ENCODE data around the gene TMEFF2. TPM values are rescaled to one million over a fixed set of nuclear protein-coding genes. Genes with fewer than 3 reads are reported as not detected.
"Not testable (repeated sequence)": the region's sequence is repeated elsewhere in the genome, so short reads cannot be mapped to it uniquely, and the experiment has no call there.

Gene TMEFF2
- total RNA-seq, 2 experiments from 2014 or later = not detected

GRCh38 chr2:192117705-192118104 is 77.0 kb downstream of the TMEFF2 start:
- CTCF ChIA-PET (ENCODE audit: unreplicated experiment) = no interaction called here
- BruUV-seq (replicated peaks) = no TSS peak
- TF ChIP-seq CTCF (conservative IDR thresholded peaks at IDR 0.05; ENCODE audit: low read length) = no peak
- no peak for TF ChIP-seq EZH2phosphoT487 (IDR thresholded peaks at IDR 0.05; ENCODE audit: borderline replicate concordance, low read depth, low read length)
- H3K4me3 ChIP-seq (ENCODE audit: low read depth, low read length, poor library complexity, severe bottlenecking) = no peak overlapping the region
- no peak for DNase-seq (ENCODE audit: low spot score)
- H3K4me2 ChIP-seq (ENCODE audit: low read length) = no peak overlapping the region
- H3K79me2 ChIP-seq (ENCODE audit: insufficient read depth, low read depth, low read length) = no peaks in the 10 kb centered on the region
- no peak overlapping the region for H2AFZ ChIP-seq (ENCODE audit: low read length)
- POLR2A ChIA-PET = interaction anchor here (0.8 to 1.4 kb wide), 2 partner anchors 10 to 569 kb away, joined by 3 read pairs; no protein-coding TSS in a partner anchor
- H3K27ac ChIP-seq (ENCODE audit: low read depth, low read length, poor library complexity, severe bottlenecking) = no peak overlapping the region
- no peaks in the 10 kb centered on the region for H4K20me1 ChIP-seq (ENCODE audit: insufficient read depth, low read length)
- H3K36me3 ChIP-seq (ENCODE audit: insufficient read depth, low read length) = no peaks in the 10 kb centered on the region
- no peaks in the 10 kb centered on the region for H3K9me2 ChIP-seq (ENCODE audit: insufficient read depth, low read length)
- no peaks in the 10 kb centered on the region for H3K9me3 ChIP-seq (ENCODE audit: low read length)
- intact Hi-C loops (cut with micrococcal nuclease; ENCODE audit: unreplicated experiment) = no loop called here
- H3K4me1 ChIP-seq (ENCODE audit: insufficient read depth, low read length, poor library complexity, severe bottlenecking) = no peaks in the 10 kb centered on the region

GRCh38 chr2:192111536-192111935 is 83.2 kb downstream of the TMEFF2 start:
- H3K4me3 ChIP-seq (ENCODE audit: low read depth, low read length, poor library complexity, severe bottlenecking); H3K36me3 ChIP-seq (ENCODE audit: insufficient read depth, low read length); H3K4me2 ChIP-seq (ENCODE audit: low read length); POLR2A ChIA-PET; H3K9me3 ChIP-seq (ENCODE audit: low read length); H4K20me1 ChIP-seq (ENCODE audit: insufficient read depth, low read length); H2AFZ ChIP-seq (ENCODE audit: low read length); BruUV-seq (replicated peaks); H3K4me1 ChIP-seq (ENCODE audit: insufficient read depth, low read length, poor library complexity, severe bottlenecking); intact Hi-C loops (cut with micrococcal nuclease; ENCODE audit: unreplicated experiment); H3K27ac ChIP-seq (ENCODE audit: low read depth, low read length, poor library complexity, severe bottlenecking); H3K79me2 ChIP-seq (ENCODE audit: insufficient read depth, low read depth, low read length); DNase-seq (ENCODE audit: low spot score); H3K9me2 ChIP-seq (ENCODE audit: insufficient read depth, low read length); CTCF ChIA-PET (ENCODE audit: unreplicated experiment): not testable (repeated sequence)

DNA sequence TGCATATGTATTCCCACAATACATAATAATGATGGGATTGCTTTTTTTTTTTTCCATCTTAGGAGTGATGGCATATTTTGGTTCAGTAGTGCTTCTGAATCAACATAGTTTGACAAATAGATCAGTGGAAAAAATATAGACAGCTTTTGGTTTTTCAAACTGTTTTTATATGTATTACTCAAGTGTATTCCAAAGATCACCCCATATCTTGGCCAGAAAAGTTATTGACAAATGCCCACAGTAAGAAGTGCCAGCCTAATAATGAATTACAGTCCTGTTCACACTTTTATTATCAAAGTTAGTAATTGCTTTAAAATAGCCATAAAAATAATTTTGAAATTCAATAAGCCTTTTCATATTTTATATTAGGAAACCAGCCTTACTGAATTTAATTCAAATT is 95.0 kb downstream of the TMEFF2 start:
- BruUV-seq (replicated peaks) = no TSS peak
- TF ChIP-seq EZH2phosphoT487 (IDR thresholded peaks at IDR 0.05; ENCODE audit: borderline replicate concordance, low read depth, low read length) (no peak), CTCF (conservative IDR thresholded peaks at IDR 0.05; ENCODE audit: low read length) (no peak)
- ChIA-PET CTCF (ENCODE audit: unreplicated experiment) (no interaction called here), POLR2A (interaction anchor here (0.6 kb wide), 2 partner anchors 33 to 56 kb away, joined by 3 read pairs; no protein-coding TSS in a partner anchor)
- Histone ChIP-seq H3K4me3 (ENCODE audit: low read depth, low read length, poor library complexity, severe bottlenecking) (no peak overlapping the region), H2AFZ (ENCODE audit: low read length) (no peak overlapping the region), H3K4me2 (ENCODE audit: low read length) (no peak overlapping the region), H3K9me2 (ENCODE audit: insufficient read depth, low read length) (no peaks in the 10 kb centered on the region), H3K36me3 (ENCODE audit: insufficient read depth, low read length) (no peaks in the 10 kb centered on the region), H4K20me1 (ENCODE audit: insufficient read depth, low read length) (no peaks in the 10 kb centered on the region), H3K4me1 (ENCODE audit: insufficient read depth, low read length, poor library complexity, severe bottlenecking) (no peaks in the 10 kb centered on the region), H3K9me3 (ENCODE audit: low read length) (no peaks in the 10 kb centered on the region), H3K79me2 (ENCODE audit: insufficient read depth, low read depth, low read length) (no peaks in the 10 kb centered on the region), H3K27ac (ENCODE audit: low read depth, low read length, poor library complexity, severe bottlenecking) (no peak overlapping the region)
- intact Hi-C loops (cut with micrococcal nuclease; ENCODE audit: unreplicated experiment) = no loop called here
- DNase-seq (ENCODE audit: low spot score) = no peak
